Posterior vena cava (tissue), 2 donors: Measurements from ENCODE around the gene GJB3. TPM values are rescaled to one million over a fixed set of nuclear protein-coding genes. Genes with fewer than 3 reads are reported as not detected.
"Not testable (repeated sequence)": the region's sequence is repeated elsewhere in the genome, so short reads cannot be mapped to it uniquely, and the experiment has no call there.

Experiments used
- DNase-seq: peaks from one replicate; pipeline ENCODE4 v3.0.0-alpha.2; 2020; ENCODE audit warnings: low spot score
- intact Hi-C, 2 donors: fragments of 100-400 bp; cut with DNase I; formaldehyde crosslinking; loops; one replicate each; pipeline versions ENCODE4 v1.14.1 to v1.14.2; 2022 to 2023
- total RNA-seq, 2 donors: library from RNA; stranded (reverse); fragmentation: NEBNext Ultra II Directional; extraction: Animal tissue kit (Norgen Biotek cat#: 25700); gene quantifications; one replicate each; pipeline ENCODE4 v1.2.1, GENCODE V29; 2021
- donor health status: DM: yes; HTN: yes; CAD: no.
- donor health status: DM: yes; HTN: yes; CAD: no.

Gene GJB3
- total RNA-seq, 2 donors from 2014 or later, result not detected

GRCh38 chr1:34808051-34808810 lies 27.2 kb downstream of the GJB3 start:
- DNase-seq, result no peak
- intact Hi-C loops, result no loop called here

GRCh38 chr1:34810781-34811180 lies 29.8 kb downstream of the GJB3 start:
- intact Hi-C loops, DNase-seq: not testable (repeated sequence)

- no peak for DNase-seq
- intact Hi-C loops, result no loop called here
Measured at GRCh38 chr1:34816332-34816731, 35.3 kb downstream of the GJB3 start.

DNA sequence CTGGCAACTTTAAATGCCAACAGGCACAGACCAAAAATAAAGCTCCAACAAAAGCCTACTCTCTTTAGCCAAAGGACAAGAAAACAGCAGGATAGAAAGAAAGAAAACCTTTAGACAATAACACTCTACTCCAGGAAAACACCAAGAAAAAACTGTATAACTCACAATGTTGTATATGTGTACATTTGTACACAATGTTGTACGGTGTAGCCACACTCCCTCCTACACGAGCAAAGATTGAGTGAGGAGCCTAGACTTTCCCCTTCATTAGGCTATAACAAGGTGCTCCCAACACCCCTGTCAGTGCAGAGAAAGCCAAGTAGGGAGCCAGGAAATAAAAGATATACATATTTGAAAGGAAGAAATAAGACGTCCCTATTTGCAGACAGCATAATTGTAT lies 35.8 kb downstream of the GJB3 start:
- DNase-seq, result no peak
- intact Hi-C loops, result no loop called here

GRCh38 chr1:34818862-34819261 lies 37.8 kb downstream of the GJB3 start:
- intact Hi-C loops, DNase-seq: not testable (repeated sequence)

GRCh38 chr1:34822202-34822601 lies 41.2 kb downstream of the GJB3 start:
- intact Hi-C loops, result no loop called here
- DNase-seq, result no peak

DNA sequence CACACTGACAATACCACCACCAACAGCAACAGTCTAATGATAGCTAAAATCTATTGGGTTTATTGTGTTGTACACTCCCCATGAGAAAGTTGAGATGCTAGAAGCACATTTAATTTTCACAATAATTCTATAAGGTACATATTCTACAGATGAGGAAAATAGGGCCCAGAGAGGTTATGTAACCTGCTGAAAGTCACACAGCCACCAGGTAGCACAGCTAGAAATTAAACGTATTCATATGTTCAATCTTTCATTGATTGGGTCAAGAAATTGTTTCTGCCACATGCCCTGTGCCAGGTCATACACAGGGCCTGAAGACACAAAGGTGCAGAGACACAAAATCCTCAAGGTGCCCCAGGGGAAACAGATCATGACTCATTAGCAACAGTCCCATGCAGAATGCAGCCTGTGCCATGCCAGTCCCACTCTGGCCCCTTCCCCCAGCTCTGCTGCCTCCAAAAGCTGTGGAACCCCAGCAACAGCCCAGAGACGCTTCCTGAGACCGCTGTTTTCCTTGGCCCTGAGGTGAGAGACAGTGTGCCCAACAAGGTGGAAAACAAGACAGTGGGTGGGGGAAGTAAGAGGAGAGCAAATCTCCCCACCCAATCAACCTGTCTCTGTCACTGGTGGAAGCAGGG lies 43.9 kb downstream of the GJB3 start:
- intact Hi-C loops, result no loop called here
- peak; percentile 64 for DNase-seq

- peak; percentile 69 for DNase-seq
Measured at GRCh38 chr1:34825455-34826091, 44.6 kb downstream of the GJB3 start.

GRCh38 chr1:34827341-34827941 lies 46.4 kb downstream of the GJB3 start:
- no peak for DNase-seq
- intact Hi-C loops, result no loop called here

More at GRCh38 chr1:34825455-34826091, 44.6 kb downstream of the GJB3 start:
- intact Hi-C loops, result no loop called here

DNA sequence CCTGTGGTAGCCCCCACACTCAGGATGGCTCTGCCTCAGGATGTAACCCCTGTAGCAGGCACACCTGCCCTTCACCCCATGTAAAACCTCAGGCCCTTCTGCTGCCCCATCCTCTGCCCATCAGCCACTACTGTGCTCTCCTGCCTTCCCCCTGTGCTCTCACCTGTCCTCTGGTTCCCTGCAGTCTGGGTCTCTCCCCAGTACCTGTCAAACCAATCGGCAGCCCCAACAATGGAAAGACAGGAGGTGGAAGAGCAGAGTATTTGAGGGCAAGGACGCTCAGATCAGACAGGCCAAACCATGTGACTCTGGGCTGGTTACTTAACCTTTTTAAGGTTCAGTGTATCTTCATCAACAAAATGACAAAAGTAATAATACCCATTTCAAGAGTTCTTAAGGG lies 47.6 kb downstream of the GJB3 start:
- peak; percentile 24 for DNase-seq
- intact Hi-C loops, result no loop called here

DNA sequence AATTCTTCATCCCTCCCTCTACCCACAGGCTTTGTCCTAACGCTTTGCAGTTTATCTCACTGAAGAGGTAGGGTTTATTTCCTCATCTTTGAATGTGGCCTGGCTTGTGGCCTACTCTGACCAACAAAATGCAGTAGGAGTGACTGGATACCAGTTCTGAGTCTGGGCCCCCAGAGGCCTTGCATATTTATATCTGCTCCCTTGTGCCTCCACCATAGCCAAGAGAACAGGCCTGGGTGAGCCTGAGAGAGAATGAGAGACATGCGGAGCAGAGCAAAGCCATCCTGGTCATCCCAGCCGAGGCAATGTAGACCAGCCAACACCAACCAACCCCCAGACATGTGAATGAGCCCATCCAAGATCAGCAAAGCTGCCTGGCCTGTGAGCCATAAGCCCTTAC lies 48.2 kb downstream of the GJB3 start:
- DNase-seq, result peak; percentile 59
- intact Hi-C loops, result no loop called here

- intact Hi-C loops, result no loop called here
- DNase-seq, result peak; percentile 45
Measured at GRCh38 chr1:34831721-34832246, 50.8 kb downstream of the GJB3 start.

GRCh38 chr1:34833711-34834110 lies 52.7 kb downstream of the GJB3 start:
- DNase-seq, result no peak
- intact Hi-C loops, result no loop called here

Other genes starting within 250 kb of the GJB3 start
- gene GJB5, start 26.2 kb upstream of the GJB3 start, total RNA-seq, result not detected
- gene GJB4, start 21.5 kb upstream of the GJB3 start, total RNA-seq, result not detected
- 10 to 100 TPM; 21.8 to 26.8 TPM for gene GJA4, start 11.8 kb downstream of the GJB3 start, total RNA-seq
- gene SMIM12, start 78.5 kb downstream of the GJB3 start, total RNA-seq, result 10 to 100 TPM; 52.3 to 57.5 TPM
- gene DLGAP3, start 148.4 kb downstream of the GJB3 start, total RNA-seq, result under 1 TPM; 0.37 to 0.57 TPM
- gene TMEM35B, start 204.1 kb downstream of the GJB3 start, total RNA-seq, result 10 to 100 TPM; 22.4 to 33.0 TPM